WI38 (cell line): ENCODE data around the gene AGO4.

ENCODE experiments used
- H3K4me3 ChIP-seq: 2 replicates; pipeline ENCODE4 v1.5.1; 2011; ENCODE audit warnings: low read depth, mild to moderate bottlenecking, control low read depth, low read length
- TF ChIP-seq, protein P1 (sequence below): IDR thresholded peaks from 2 replicates; pipeline ENCODE4 v1.5.1; 2012; ENCODE audit warnings: low read depth, mild to moderate bottlenecking, control low read depth, low read length

The AGO4 gene

DNA sequence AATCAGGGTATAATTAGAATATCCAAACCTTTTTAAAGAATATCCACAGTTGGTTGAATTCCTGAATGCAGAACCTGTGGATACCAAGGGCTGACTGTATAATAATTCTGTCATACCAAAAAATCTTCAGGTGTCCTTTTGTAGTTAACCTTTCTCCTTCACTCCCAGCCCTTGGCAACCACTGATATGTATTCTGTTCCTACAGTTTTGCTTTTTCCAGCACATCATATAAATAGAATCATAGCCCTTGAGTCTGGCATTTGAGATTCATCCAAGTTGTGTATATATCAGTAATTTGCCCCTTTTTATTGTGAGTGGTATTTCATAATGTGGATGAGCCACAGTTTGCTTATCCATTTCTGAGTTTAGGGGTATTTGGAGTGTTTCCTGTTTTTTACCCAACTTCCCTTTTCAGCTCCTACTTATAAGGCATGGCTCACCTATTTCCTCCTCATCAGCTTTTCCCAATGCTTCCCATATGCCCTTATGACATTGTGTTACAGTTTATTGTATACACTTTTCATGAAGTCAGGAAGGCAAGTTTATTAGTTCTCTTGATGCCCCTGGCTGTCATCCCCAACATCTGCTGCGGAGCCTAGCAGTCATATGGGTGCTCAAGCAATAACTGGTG lies 40.2 kb downstream of the AGO4 start:
- TF ChIP-seq, protein P1, sequence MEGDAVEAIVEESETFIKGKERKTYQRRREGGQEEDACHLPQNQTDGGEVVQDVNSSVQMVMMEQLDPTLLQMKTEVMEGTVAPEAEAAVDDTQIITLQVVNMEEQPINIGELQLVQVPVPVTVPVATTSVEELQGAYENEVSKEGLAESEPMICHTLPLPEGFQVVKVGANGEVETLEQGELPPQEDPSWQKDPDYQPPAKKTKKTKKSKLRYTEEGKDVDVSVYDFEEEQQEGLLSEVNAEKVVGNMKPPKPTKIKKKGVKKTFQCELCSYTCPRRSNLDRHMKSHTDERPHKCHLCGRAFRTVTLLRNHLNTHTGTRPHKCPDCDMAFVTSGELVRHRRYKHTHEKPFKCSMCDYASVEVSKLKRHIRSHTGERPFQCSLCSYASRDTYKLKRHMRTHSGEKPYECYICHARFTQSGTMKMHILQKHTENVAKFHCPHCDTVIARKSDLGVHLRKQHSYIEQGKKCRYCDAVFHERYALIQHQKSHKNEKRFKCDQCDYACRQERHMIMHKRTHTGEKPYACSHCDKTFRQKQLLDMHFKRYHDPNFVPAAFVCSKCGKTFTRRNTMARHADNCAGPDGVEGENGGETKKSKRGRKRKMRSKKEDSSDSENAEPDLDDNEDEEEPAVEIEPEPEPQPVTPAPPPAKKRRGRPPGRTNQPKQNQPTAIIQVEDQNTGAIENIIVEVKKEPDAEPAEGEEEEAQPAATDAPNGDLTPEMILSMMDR: no peak
- no peak overlapping the region for H3K4me3 ChIP-seq

- H3K4me3 ChIP-seq: no peak overlapping the region
- TF ChIP-seq, protein P1: no peak
Observed at GRCh38 chr1:35850051-35850450, 42.2 kb downstream of the AGO4 start.

DNA sequence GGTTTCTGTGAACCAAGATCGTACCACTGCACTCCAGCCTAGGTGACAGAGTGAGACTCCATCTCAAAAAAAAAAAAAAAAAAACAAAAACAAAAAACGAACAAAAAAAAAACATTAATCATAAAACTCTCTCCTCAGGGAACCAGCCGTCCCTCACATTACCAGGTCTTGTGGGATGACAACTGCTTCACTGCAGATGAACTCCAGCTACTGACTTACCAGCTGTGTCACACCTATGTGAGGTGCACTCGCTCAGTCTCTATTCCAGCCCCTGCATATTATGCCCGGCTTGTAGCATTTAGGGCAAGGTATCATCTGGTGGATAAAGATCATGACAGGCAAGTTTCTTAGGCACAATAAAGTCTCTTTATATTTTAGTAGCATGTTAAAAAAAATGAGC lies 42.9 kb downstream of the AGO4 start:
- TF ChIP-seq, protein P1: no peak
- no peak overlapping the region for H3K4me3 ChIP-seq

- H3K4me3 ChIP-seq: no peak overlapping the region
- TF ChIP-seq, protein P1: no peak
Observed at GRCh38 chr1:35851132-35851869, 43.5 kb downstream of the AGO4 start.

- TF ChIP-seq, protein P1: no peak
- no peak overlapping the region for H3K4me3 ChIP-seq
Observed at GRCh38 chr1:35852241-35852640, 44.4 kb downstream of the AGO4 start.

DNA sequence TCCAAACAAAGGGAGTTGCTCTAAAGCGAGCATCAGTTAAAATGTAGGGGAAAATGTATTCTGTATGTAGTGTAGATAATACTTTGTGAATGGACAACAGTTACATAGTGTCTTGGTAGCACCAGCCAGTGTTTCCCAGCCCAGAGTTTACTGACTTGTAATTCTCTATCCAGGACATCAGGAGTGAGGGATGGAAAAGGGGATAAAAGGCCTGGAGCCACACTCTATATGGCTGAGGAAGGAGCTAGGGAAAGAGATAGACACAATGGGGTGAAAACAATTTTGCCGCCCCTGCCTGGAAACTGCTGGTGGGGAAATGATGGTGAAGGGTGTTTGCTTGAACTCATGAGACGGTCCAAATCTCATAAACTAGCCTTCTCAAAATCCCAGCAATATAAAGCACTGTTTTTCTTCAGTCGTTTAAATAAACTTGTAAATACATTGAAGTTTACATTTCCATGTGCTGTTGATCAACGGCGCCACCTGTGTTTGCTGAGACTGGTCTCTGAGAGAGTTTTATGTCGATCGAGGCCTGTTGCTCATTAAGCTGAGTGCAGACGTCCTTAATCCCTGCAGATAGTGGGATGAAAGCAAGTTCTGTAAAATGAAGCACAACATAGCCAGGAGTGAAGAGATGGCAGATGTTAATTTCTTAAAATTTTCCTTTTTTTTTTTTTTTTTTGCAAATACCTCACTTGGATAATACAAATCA lies 47.3 kb downstream of the AGO4 start:
- TF ChIP-seq, protein P1: no peak
- H3K4me3 ChIP-seq: no peak overlapping the region

- no peak overlapping the region for H3K4me3 ChIP-seq
- TF ChIP-seq, protein P1: no peak
Observed at GRCh38 chr1:35856964-35857363, 49.1 kb downstream of the AGO4 start.
